Ascending aorta (tissue), 2 donors: ENCODE results near the gene L1CAM. TPM values are rescaled to one million over a fixed set of nuclear protein-coding genes. Genes with fewer than 3 reads are reported as not detected.
A peak's percentile ranks its signal among the peaks of the same experiment; 100 is the strongest.

Source experiments
- DNase-seq, 2 donors: peaks; one replicate each; pipeline ENCODE4 v3.0.0-alpha.2; 2019; ENCODE audit warnings: low spot score in 2 of 2
- H3K27ac ChIP-seq, 2 donors: fragments of 200-600 bp; sonication (generic); one replicate each; pipeline ENCODE4 v1.5.1; 2016 to 2017; ENCODE audit warnings: mild to moderate bottlenecking in 1 of 2
- H3K27me3 ChIP-seq: fragments of 200-600 bp; sonication (generic); one replicate; pipeline ENCODE4 v1.5.1; 2017
- H3K36me3 ChIP-seq, 2 donors: fragments of 200-600 bp; sonication (generic); one replicate each; pipeline ENCODE4 v1.5.1; 2016
- H3K4me1 ChIP-seq, 2 donors: fragments of 200-600 bp; sonication (generic); one replicate each; pipeline ENCODE4 v1.5.1; 2016 to 2017; ENCODE audit warnings: mild to moderate bottlenecking in 1 of 2
- H3K4me3 ChIP-seq, 2 donors: fragments of 200-600 bp; sonication (generic); one replicate each; pipeline ENCODE4 v1.5.1; 2016 to 2017; ENCODE audit warnings: mild to moderate bottlenecking in 1 of 2
- H3K9me3 ChIP-seq, 2 donors: fragments of 200-600 bp; sonication (generic); one replicate each; pipeline ENCODE4 v1.5.1; 2016
- intact Hi-C: fragments of 100-400 bp; cut with DNase I; formaldehyde crosslinking; loops from one replicate; pipeline ENCODE4 v1.15.1; 2023
- total RNA-seq: library from RNA; depleted of rRNA; stranded (reverse); fragments of >200 nt; gene quantifications from one replicate; pipeline ENCODE4 v1.1.0, GENCODE V29; 2016
- TF ChIP-seq, protein P1 (sequence below), 3 experiments: fragments of 200-600 bp in 2 of 3; fragments of 450-650 bp in 1 of 3; sonication (generic) in 2 of 3; IDR thresholded peaks; one replicate each; pipeline ENCODE4 v1.5.1; 2016 to 2019; ENCODE audit warnings: antibody characterized with exemption in 3 of 3, mild to moderate bottlenecking in 1 of 3, moderate library complexity in 1 of 3

L1CAM gene
- total RNA-seq, 1 donor from 2014 or later: 25.8 TPM

DNA sequence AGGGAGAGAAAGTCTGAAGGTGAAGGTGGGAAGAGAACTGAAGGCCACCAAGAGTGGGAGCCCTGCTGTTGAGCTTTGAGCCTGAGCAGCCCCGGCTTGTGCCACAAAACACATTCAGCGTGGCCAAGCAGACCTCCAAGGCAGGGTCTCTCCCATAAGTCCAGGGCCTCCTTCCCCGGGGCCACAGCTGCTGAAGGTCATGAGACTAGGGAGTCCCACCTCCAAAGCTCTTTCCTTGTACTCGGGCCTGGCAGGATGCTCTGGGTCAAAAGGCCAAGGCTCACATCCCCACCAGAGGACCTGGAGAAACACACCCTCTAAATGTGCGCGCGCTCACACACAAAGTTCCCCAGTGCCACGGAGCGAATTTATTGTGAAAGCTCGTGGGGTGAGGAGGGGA is 43.6 kb upstream of the L1CAM start:
- intact Hi-C loops: loop anchor here (2.0 kb wide), 1 partner anchor 23 kb away; no protein-coding TSS in a partner anchor
- peaks cover 3 to 18% of the 10 kb centered on the region in 2 donors for H3K4me1 ChIP-seq

DNA sequence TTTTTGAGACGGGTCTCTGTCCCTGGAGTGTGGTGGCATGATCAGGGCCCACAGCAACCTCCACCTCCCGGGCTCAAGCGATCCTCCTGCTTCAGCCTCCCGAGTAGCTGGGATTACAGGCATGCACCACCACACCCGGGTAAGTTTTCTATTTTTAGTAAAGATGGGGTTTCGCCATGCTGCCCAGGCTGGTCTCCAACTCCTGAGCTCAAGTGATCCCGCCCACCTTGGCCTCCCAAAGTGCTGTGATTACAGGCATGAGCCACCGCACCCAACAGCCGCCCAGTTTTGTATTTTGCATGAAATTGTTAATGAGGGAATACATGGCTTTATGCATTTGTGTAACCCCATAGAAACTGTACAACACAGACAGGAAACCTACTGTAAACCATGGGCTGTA is 42.9 kb upstream of the L1CAM start:
- peak overlapping the region; percentile 53 to 55 for H3K27ac ChIP-seq

More for the DNA sequence above, 43.6 kb upstream of the L1CAM start:
- Histone ChIP-seq H3K9me3 (no peaks in the 10 kb centered on the region), H3K27ac (no peak overlapping the region), H3K4me3 (no peak overlapping the region), H3K36me3 (peaks cover 19 to 26% of the 10 kb centered on the region in 2 donors), H3K27me3 (no peaks in the 10 kb centered on the region)
- no peak for DNase-seq
- TF ChIP-seq, protein P1, sequence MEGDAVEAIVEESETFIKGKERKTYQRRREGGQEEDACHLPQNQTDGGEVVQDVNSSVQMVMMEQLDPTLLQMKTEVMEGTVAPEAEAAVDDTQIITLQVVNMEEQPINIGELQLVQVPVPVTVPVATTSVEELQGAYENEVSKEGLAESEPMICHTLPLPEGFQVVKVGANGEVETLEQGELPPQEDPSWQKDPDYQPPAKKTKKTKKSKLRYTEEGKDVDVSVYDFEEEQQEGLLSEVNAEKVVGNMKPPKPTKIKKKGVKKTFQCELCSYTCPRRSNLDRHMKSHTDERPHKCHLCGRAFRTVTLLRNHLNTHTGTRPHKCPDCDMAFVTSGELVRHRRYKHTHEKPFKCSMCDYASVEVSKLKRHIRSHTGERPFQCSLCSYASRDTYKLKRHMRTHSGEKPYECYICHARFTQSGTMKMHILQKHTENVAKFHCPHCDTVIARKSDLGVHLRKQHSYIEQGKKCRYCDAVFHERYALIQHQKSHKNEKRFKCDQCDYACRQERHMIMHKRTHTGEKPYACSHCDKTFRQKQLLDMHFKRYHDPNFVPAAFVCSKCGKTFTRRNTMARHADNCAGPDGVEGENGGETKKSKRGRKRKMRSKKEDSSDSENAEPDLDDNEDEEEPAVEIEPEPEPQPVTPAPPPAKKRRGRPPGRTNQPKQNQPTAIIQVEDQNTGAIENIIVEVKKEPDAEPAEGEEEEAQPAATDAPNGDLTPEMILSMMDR (IDR thresholded peaks at IDR 0.05): no peak

DNA sequence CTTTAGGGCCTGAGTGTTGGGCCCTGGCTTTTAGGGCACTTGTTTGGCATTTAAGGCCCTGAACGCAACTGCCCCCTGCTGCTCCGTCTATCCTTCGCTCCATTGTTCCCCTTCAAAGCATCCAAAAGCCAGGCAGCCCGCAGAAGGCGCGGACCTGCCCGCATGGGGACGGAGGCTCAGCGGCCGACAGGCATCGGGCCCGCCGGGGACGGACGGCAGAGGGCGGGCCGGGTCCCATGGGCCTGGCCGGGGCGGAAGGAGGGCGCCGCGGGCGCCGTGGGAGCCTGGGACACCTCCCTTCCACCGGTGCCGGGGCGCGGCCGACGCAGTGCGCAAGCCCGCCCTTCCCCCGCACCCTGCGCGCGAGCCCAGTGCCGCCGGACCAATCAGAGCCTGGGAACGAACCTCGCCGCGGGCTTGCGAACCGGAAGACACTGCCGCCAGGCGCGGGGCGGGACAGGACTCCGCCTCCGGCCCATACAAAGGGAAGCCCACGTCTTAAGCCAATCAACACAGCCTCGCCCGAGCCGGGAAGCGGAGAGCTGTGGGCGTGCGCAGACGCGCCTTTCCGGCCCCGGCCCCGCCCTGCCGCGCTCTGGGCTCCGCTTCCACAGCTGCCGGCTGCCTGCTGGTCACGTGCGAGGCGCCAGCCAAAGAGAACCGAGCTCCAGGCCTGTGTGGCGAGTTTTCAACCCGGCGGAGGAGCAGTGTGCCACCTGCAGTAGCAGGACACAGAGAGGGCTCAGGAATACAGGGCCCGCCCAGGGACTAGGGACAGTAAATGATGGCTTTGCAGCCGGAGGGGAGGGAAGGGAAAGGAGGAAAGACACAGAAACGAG is 42.2 kb upstream of the L1CAM start:
- intact Hi-C loops: loop anchor here (1.0 to 2.0 kb wide), 4 partner anchors 25 to 204 kb away; partner anchors contain the start of genes ABCD1, BCAP31, IDH3G and SSR4
- H3K9me3 ChIP-seq: no peaks in the 10 kb centered on the region
- no peaks in the 10 kb centered on the region for H3K27me3 ChIP-seq
- TF ChIP-seq, protein P1 (IDR thresholded peaks at IDR 0.05): peak in 1 of 3 experiments; percentile 25
- H3K4me1 ChIP-seq: peaks cover 6 to 9% of the 10 kb centered on the region in 2 donors
- peak overlapping the region; percentile 66 to 76 for H3K4me3 ChIP-seq
- peaks cover 19 to 26% of the 10 kb centered on the region in 2 donors for H3K36me3 ChIP-seq
- peak overlapping the region; percentile 92 to 97 for H3K27ac ChIP-seq
- peak; percentile 91 to 98 for DNase-seq

More for the DNA sequence above, 42.9 kb upstream of the L1CAM start:
- Histone ChIP-seq H3K4me1 (peaks cover 3 to 14% of the 10 kb centered on the region in 2 donors), H3K9me3 (no peaks in the 10 kb centered on the region), H3K36me3 (peaks cover 19 to 26% of the 10 kb centered on the region in 2 donors), H3K27me3 (no peaks in the 10 kb centered on the region), H3K4me3 (peak overlapping the region; percentile 17 to 47)
- intact Hi-C loops: loop anchor here (1.0 to 2.0 kb wide), 4 partner anchors 24 to 205 kb away; partner anchors contain the start of genes ABCD1, BCAP31, IDH3G and SSR4
- no peak for DNase-seq
- TF ChIP-seq, protein P1 (IDR thresholded peaks at IDR 0.05): no peak

DNA sequence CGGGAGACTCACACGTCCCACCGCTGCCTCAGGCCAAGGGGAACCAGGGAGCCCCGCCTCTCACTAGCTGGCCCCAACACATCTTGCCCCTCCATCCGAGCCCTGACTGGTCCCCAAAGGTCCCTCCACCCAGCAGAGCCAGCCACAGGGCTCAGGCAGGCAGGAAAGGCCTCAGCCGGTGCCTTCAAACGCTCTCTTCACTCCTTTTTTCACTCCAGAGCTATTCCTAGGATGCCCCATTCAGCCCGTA is 41.6 kb upstream of the L1CAM start:
- peak overlapping the region; percentile 92 to 97 for H3K27ac ChIP-seq
- peaks cover 19 to 24% of the 10 kb centered on the region in 2 donors for H3K36me3 ChIP-seq
- H3K27me3 ChIP-seq: no peaks in the 10 kb centered on the region
- peak overlapping the region; percentile 66 to 76 for H3K4me3 ChIP-seq
- intact Hi-C loops: no loop called here
- no peaks in the 10 kb centered on the region for H3K9me3 ChIP-seq
- TF ChIP-seq, protein P1 (IDR thresholded peaks at IDR 0.05): no peak
- no peak for DNase-seq
- H3K4me1 ChIP-seq: peaks cover 8 to 11% of the 10 kb centered on the region in 2 donors

DNA sequence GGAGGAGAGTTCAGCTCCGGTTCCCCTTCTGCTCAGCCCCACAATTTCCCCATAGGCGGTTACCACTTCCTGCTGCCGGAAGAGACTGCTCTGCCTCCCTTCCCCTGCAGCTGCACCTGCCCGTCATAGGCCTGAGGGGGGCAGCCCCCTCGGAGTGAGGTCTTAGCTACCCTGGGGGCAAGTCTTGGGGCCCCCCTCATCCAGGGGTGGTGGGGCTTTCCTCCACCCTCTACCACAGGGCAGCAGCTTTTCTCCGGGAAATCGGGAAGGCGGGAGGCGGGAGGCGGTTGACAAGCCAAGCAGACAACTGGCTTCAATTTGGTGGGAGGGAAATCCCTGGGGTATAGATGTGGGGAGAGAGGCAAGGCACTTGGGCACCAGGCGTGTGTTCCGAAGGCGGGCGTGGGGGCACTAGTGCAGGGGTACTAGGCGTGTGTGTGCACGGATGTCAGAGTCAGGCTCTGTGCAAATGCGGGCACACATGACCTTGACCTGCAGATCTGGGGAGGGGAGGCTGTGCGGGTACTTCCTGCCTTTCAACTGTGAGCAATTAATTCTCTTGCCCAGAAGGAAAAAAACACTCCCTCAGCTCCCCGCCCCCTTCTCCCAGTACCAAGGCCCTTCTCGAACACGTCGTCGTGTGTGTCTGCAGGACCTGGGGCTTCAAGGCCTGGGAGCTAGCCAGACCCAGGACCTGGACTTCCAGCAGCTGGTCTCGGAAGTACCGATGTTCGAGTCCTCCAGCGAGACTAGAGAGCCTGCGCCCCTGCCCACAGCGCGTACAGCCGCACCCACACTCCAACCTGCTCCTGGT is 41.1 kb upstream of the L1CAM start:
- DNase-seq: peak in 1 of 2 donors; percentile 73
- H3K36me3 ChIP-seq: peaks cover 15 to 21% of the 10 kb centered on the region in 2 donors
- H3K27ac ChIP-seq: peak overlapping the region; percentile 92 to 97
- H3K9me3 ChIP-seq: no peaks in the 10 kb centered on the region
- TF ChIP-seq, protein P1 (IDR thresholded peaks at IDR 0.05): no peak
- no peaks in the 10 kb centered on the region for H3K27me3 ChIP-seq
- peaks cover 8 to 11% of the 10 kb centered on the region in 2 donors for H3K4me1 ChIP-seq
- intact Hi-C loops: no loop called here
- peak overlapping the region; percentile 66 to 76 for H3K4me3 ChIP-seq
